Measurements from ENCODE around the gene AMHR2.
A peak's percentile ranks its signal among the peaks of the same experiment; 100 is the strongest.
"Not testable (repeated sequence)": the region's sequence is repeated elsewhere in the genome, so short reads cannot be mapped to it uniquely, and the experiment has no call there.

Gene AMHR2

GRCh38 chr12:53423597-53423996 is at the start of gene AMHR2:
TSS of gene AMHR2 (plus strand) at chr12:53423855. CDS start at chr12:53423935, 80 bp downstream.
- DNase-seq (ENCODE audit: low read depth): no peak

DNA sequence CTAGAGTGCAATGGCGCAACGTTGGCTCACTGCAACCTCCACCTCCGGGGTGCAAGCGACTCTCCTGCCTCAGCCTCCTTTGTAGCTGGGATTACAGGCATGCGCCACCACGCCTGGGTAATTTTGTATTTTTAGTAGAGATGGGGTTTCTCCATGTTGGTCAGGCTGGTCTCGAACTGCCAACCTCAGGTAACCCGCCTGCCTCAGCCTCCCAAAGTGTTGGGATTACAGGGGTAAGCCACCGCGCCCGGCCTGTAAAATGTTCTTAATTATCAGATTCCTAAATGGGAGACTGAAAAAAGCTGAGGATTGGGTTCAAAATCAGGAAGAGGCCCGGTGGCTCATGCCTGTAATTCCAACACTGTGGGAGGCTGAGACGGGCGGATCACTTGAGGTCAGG is 49.4 kb upstream of the AMHR2 start:
- DNase-seq (ENCODE audit: low read depth): not testable (repeated sequence)

DNA sequence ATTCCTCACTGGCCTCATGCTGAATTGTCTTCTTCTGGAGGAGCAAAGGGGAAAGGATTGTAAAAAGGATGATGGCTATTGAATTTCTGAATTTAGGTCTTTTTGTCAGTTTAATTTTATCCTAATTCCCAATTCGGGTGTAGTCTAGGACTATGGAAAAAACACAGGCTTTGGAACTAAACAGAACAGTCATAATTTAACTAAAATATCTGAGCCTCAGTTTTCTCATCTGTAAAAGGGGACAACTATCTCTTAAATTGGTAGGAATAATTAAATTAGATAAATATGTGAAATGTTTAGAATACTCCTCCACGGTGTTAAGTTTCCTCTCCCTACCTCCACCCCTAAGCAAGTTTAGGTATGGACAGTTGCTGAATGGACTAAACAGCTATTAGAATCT is 46.9 kb upstream of the AMHR2 start:
- DNase-seq (ENCODE audit: low read depth): no peak

- no peak for DNase-seq (ENCODE audit: low read depth)
Measured at GRCh38 chr12:53378222-53378621, 45.4 kb upstream of the AMHR2 start.

GRCh38 chr12:53378724-53379388 is 44.8 kb upstream of the AMHR2 start:
- DNase-seq (ENCODE audit: low read depth): no peak

- peak; percentile 78 for DNase-seq (ENCODE audit: low read depth)
Measured at GRCh38 chr12:53379389-53380103, 44.1 kb upstream of the AMHR2 start.

GRCh38 chr12:53380104-53380793 is 43.4 kb upstream of the AMHR2 start, which contains the start of gene SP1:
TSS of gene SP1 (plus strand) at chr12:53380176. CDS start at chr12:53380292, 116 bp downstream.
- DNase-seq (ENCODE audit: low read depth): peak; percentile 99

DNA sequence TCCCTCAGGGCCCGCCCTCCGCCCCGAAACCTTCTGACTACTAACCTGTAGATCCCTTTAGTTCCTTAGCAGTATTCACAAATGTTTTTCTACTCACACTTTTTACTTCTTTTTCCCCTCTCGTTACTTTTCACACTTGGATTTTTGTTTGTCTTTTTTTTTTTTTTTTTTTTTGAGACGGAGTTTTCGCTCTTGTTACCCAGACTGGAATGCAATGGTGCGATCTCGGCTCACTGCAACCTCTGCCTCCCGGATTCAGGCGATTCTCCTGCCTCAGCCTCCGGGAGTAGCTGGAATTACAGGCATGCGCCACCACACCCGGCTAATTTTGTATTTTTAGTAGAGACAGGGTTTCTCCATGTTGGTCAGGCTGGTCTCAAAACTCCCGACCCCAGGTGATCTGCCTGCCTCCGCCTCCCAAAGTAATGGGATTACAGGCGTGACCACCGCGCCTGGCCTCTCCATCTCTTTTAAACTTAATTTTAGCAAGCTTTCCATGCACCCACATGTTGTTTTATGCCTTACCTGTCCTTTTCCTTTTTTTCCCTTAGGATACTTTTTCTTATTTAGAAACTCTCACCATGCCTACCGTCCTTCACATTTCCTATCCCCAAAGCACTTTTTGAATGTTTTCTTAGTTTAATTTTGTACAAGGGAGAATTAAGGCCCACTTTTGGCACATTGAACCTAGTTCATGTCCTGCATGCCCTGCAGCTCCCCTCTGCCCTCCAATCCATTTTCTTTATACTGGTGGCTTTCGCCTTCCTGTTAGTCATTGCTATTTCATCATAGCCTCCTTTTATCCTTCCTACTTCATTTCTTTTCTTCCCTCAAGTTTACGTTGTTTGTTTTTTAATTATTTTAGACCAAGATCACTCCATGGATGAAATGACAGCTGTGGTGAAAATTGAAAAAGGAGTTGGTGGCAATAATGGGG is 42.6 kb upstream of the AMHR2 start:
- no peak for DNase-seq (ENCODE audit: low read depth)

GRCh38 chr12:53381731-53382630 is 41.7 kb upstream of the AMHR2 start:
- no peak for DNase-seq (ENCODE audit: low read depth)

DNA sequence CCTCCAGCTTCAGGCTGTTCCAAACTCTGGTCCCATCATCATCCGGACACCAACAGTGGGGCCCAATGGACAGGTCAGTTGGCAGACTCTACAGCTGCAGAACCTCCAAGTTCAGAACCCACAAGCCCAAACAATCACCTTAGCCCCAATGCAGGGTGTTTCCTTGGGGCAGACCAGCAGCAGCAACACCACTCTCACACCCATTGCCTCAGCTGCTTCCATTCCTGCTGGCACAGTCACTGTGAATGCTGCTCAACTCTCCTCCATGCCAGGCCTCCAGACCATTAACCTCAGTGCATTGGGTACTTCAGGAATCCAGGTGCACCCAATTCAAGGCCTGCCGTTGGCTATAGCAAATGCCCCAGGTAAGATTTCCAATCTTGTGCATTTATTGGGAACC is 40.4 kb upstream of the AMHR2 start:
- DNase-seq (ENCODE audit: low read depth): no peak

GRCh38 chr12:53386381-53386780 is 37.3 kb upstream of the AMHR2 start:
- DNase-seq (ENCODE audit: low read depth): not testable (repeated sequence)

GRCh38 chr12:53388932-53389331 is 34.7 kb upstream of the AMHR2 start:
- DNase-seq (ENCODE audit: low read depth): no peak

- DNase-seq (ENCODE audit: low read depth): no peak
Measured at GRCh38 chr12:53389702-53390101, 34.0 kb upstream of the AMHR2 start.

GRCh38 chr12:53391724-53392123 is 31.9 kb upstream of the AMHR2 start:
- DNase-seq (ENCODE audit: low read depth): no peak

DNA sequence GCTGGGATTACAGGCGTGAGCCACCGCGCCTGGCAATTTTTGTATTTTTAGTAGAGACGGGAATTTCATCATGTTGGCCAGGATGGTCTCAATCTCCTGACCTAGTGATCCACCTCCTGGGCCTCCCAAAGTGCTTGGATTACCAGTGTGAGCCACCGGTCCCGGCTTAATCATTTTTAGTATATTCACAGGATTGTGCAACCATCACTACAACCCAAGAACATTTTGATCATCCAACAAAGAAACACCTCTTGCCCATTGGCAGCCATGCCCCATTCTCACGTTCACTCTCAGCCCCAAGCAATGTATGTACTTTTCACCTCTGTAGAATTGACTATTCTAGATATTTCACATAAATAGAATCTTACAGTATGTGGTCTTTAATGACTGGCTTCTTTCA is 23.8 kb upstream of the AMHR2 start:
- DNase-seq (ENCODE audit: low read depth): no peak

DNA sequence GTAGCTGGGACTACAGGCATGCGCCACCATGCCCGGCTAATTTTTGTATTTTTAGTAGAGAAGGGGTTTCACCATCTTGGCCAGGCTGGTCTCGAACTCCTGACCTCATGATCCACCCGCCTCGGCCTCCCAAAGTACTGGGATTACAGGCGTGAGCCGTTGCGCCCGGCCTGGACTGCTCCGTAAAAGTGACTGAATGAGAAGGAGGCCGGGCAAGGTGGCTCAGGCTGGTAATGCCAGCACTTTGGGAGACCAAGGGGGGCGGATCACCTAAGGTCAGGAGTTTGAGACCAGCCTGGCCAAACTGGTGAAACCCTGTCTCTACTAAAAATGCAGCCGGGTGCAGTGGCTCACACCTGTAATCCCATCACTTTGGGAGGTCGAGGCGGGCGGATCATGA is 21.3 kb upstream of the AMHR2 start:
- not testable (repeated sequence) for DNase-seq (ENCODE audit: low read depth)

DNA sequence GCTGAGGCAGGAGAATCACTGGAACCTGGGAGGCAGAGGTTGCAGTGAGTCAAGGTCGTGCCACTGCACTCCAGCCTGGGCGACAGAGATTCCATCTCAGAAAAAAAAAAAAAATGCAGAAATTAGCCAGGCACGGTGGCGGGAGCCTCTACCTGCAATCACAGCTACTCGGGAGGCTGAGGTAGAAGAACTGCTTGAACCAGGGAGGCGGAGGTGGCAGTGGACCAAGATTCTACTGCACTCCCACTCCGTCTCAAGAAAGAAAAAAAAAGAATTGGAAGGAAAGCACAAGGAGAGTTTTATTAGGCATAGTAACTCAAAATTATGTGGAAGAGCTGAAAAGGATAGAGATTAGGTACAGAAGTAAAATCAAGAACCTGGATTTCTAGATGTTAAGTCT is 20.8 kb upstream of the AMHR2 start:
- DNase-seq (ENCODE audit: low read depth): no peak

- DNase-seq (ENCODE audit: low read depth): no peak
Measured at GRCh38 chr12:53410951-53411350, 12.7 kb upstream of the AMHR2 start.

DNA sequence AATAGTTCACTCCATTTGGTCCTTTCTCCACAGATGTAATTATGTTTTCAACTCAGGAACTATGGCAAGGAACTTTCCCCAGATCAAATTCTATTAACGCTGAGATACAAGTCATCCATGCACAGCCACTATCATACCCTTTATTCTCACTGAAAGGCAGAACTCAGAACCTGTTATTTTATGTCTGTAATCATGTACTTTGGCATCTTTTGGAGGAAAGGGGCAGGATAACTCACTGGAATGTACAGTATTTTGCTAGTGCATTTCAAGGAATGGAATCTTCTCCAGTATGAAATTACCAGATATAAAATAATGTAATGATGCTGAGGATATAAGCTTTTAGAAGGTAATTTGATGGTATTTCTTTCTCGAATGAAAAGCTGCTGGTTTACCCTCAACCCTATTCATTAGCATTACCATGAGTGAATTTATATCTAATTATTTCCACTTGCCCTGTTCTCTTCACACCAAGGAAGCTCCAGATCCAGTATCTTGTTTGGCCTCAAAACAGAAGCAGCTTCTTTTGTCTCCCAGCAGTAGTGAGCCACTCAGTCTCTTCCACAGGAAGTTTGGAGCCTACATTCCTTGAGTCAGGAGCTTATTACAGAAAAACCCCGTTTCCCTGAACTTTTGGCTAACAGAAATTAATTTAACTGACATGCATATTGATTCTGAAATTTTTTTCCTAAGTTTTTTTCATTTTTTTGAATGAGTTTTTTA is 10.0 kb upstream of the AMHR2 start:
- no peak for DNase-seq (ENCODE audit: low read depth)

- DNase-seq (ENCODE audit: low read depth): no peak
Measured at GRCh38 chr12:53414756-53415417, 8.8 kb upstream of the AMHR2 start.
